Colonic mucosa (tissue), 4 donors: ENCODE measurements around the gene ARVCF. TPM values are rescaled to one million over a fixed set of nuclear protein-coding genes. Genes with fewer than 3 reads are reported as not detected.
A peak's percentile ranks its signal among the peaks of the same experiment; 100 is the strongest.
"Not testable (repeated sequence)": the region's sequence is repeated elsewhere in the genome, so short reads cannot be mapped to it uniquely, and the experiment has no call there.

Experiments
- DNase-seq: peaks from one replicate; pipeline ENCODE4 v3.0.0-alpha.2; 2020
- H3K27ac ChIP-seq: fragments of 200-600 bp; one replicate; pipeline ENCODE4 v1.8.0; 2021
- H3K27me3 ChIP-seq: fragments of 200-600 bp; one replicate; pipeline ENCODE4 v1.8.0; 2021
- H3K36me3 ChIP-seq: fragments of 200-600 bp; one replicate; pipeline ENCODE4 v1.8.0; 2021
- H3K4me1 ChIP-seq: fragments of 200-600 bp; one replicate; pipeline ENCODE4 v1.8.0; 2021; ENCODE audit warnings: mild to moderate bottlenecking
- H3K4me3 ChIP-seq: fragments of 200-600 bp; one replicate; pipeline ENCODE4 v1.8.0; 2021
- H3K9ac ChIP-seq, 2 donors: one replicate each; pipeline ENCODE4 v1.7.0; 2013; ENCODE audit warnings: control low read depth in 2 of 2, low read depth in 2 of 2, low read length in 2 of 2
- H3K9me3 ChIP-seq: fragments of 200-600 bp; one replicate; pipeline ENCODE4 v1.8.0; 2021
- intact Hi-C: fragments of 100-400 bp; cut with DNase I; formaldehyde crosslinking; loops from one replicate; pipeline ENCODE4 v1.14.1; 2022
- microRNA-seq: library from miRNA; unstranded; fragments of <30 nt; microRNA quantifications from one replicate; pipeline ENCODE4, GENCODE V29; 2019
- total RNA-seq, 2 donors: library from RNA; stranded (reverse); fragmentation: NEBNext Ultra II Directional in 1 of 2; extraction: Animal tissue kit (Norgen Biotek cat#: 25700) in 1 of 2; gene quantifications; one replicate each; pipeline ENCODE4 v1.2.1, GENCODE V29; 2021
- TF ChIP-seq, protein P1 (sequence below): fragments of 200-600 bp; IDR thresholded peaks from one replicate; pipeline ENCODE4 v1.8.0; 2022; ENCODE audit warnings: antibody characterized with exemption, mild to moderate bottlenecking
- donor health status: healthy.
- donor health status: DM: no; HTN: no; CAD: no.
- donor health status: DM: no; HTN: no; CAD: no.

Gene ARVCF
- total RNA-seq, 2 donors from 2014 or later, result 11.7 to 18.5 TPM

- DNase-seq, result no peak
- Histone ChIP-seq H3K27me3 (no peaks in the 10 kb centered on the region), H3K4me1 (no peaks in the 10 kb centered on the region), H3K4me3 (no peak overlapping the region), H3K9ac (no peak overlapping the region), H3K36me3 (no peaks in the 10 kb centered on the region), H3K9me3 (no peaks in the 10 kb centered on the region), H3K27ac (no peak overlapping the region)
- TF ChIP-seq, protein P1, sequence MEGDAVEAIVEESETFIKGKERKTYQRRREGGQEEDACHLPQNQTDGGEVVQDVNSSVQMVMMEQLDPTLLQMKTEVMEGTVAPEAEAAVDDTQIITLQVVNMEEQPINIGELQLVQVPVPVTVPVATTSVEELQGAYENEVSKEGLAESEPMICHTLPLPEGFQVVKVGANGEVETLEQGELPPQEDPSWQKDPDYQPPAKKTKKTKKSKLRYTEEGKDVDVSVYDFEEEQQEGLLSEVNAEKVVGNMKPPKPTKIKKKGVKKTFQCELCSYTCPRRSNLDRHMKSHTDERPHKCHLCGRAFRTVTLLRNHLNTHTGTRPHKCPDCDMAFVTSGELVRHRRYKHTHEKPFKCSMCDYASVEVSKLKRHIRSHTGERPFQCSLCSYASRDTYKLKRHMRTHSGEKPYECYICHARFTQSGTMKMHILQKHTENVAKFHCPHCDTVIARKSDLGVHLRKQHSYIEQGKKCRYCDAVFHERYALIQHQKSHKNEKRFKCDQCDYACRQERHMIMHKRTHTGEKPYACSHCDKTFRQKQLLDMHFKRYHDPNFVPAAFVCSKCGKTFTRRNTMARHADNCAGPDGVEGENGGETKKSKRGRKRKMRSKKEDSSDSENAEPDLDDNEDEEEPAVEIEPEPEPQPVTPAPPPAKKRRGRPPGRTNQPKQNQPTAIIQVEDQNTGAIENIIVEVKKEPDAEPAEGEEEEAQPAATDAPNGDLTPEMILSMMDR, result no peak
- intact Hi-C loops, result no loop called here
Observed at GRCh38 chr22:19928207-19928606, 88.4 kb downstream of the ARVCF start.

DNA sequence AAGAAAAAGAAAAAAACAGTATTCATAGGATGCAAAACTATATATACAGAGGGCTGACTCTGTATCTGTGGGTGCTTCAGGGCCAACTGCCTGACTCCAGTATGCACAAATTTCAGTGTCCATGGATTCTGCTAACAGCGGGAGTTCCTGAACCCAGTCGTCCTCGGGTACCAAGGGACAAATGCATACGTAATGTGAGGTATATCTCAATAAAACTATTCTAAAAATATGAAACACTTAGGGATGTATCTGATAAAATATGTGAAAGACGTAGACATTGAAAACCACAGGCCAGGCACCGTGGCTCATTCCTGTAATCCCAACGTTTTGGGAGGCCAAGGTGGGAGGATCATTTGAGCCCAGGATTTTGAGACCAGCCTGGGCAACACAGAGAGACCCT lies 88.9 kb downstream of the ARVCF start:
- no peak for DNase-seq
- intact Hi-C loops, result no loop called here
- H3K36me3 ChIP-seq, result no peaks in the 10 kb centered on the region
- TF ChIP-seq, protein P1, result no peak
- no peaks in the 10 kb centered on the region for H3K27me3 ChIP-seq
- H3K27ac ChIP-seq, result no peak overlapping the region
- no peaks in the 10 kb centered on the region for H3K9me3 ChIP-seq
- H3K4me3 ChIP-seq, result no peak overlapping the region
- no peaks in the 10 kb centered on the region for H3K4me1 ChIP-seq
- H3K9ac ChIP-seq, result no peak overlapping the region

- DNase-seq, H3K36me3 ChIP-seq, H3K27me3 ChIP-seq, H3K27ac ChIP-seq, H3K9ac ChIP-seq, H3K4me1 ChIP-seq, intact Hi-C loops, H3K4me3 ChIP-seq, H3K9me3 ChIP-seq: not testable (repeated sequence)
Observed at GRCh38 chr22:19926028-19926427, 90.6 kb downstream of the ARVCF start.

DNA sequence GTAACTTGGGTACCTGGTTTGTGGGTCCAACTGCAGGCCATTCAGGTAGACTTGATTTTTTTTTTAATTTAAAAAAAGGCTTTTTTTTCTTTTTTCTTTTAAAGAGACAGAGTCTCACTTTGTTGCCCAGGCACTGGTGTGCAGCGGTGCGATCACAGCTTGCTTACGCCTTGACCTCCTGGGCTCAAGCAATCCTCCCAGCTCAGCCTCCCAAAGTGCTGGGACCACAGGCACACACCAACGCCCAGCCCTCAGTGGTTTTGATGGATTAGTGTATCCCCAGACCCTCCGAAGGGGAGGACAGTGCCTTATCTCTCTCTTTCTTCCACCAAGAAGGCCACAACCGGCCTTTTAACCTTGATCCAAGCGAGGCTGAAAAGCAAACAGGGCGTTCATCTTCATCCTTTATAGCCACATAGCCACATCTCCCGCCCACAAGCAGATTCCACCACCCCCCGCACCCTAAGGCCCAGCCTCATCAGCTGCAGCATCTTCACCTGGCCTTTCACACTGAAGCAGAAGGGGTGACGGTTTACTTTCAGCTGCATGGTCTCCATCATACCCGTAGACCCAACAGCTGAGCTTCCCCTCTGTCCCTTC lies 92.6 kb downstream of the ARVCF start:
- Histone ChIP-seq H3K9me3 (no peaks in the 10 kb centered on the region), H3K9ac (no peak overlapping the region), H3K27ac (no peak overlapping the region), H3K27me3 (no peaks in the 10 kb centered on the region), H3K4me3 (no peak overlapping the region), H3K4me1 (no peaks in the 10 kb centered on the region), H3K36me3 (no peaks in the 10 kb centered on the region)
- TF ChIP-seq, protein P1, result no peak
- no peak for DNase-seq
- intact Hi-C loops, result no loop called here

DNA sequence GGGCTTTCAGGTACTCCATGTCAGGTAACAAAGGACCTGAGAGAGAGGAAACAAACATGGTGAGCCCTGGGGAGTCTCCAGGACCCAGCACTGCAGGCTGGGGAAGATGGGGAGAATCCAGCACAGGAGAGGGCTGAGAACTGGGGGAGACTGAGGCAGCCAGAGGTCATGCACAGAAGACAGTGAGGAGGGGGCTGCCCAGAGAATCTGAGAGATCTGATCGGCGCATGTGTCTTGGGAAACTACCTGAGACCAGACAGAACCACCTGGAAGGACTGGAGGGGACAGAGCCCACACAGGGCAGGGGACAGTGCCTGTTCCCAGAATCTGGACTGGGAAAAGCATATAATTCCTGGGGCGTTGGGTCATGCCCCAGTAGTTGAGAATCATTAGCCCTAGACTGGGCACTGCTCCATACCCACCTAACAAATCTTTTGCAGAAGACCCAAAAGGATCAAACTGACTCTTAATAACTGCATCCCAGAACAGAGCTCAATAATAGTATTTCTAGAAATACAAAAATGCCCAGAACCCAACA lies 95.0 kb downstream of the ARVCF start:
- no peak for DNase-seq
- intact Hi-C loops, result no loop called here
- H3K4me3 ChIP-seq, result no peak overlapping the region
- H3K9me3 ChIP-seq, result no peaks in the 10 kb centered on the region
- H3K4me1 ChIP-seq, result no peaks in the 10 kb centered on the region
- TF ChIP-seq, protein P1, result no peak
- no peak overlapping the region for H3K27ac ChIP-seq
- H3K27me3 ChIP-seq, result no peaks in the 10 kb centered on the region
- H3K9ac ChIP-seq, result no peak overlapping the region
- no peaks in the 10 kb centered on the region for H3K36me3 ChIP-seq

Small RNA genes lying within 50 kb of the gene (microRNA-seq; reads per million reads assigned to microRNA genes)
- 191 reads per million, percentile 60 among the genes with 10 or more reads in this experiment for gene MIR185
- gene MIR4761, result not detected

Other genes with a start within 250 kb of the ARVCF start
- 10 to 100 TPM in 1 of 2 donors, 1 to 10 TPM in 1; 4.4 to 10.2 TPM for gene GNB1L, start 161.9 kb downstream of the ARVCF start, total RNA-seq
- gene RTL10, start 161.9 kb downstream of the ARVCF start, total RNA-seq, result 10 to 100 TPM in 1 of 2 donors, 1 to 10 TPM in 1; 9.7 to 14.1 TPM
- gene COMT, start 75.1 kb downstream of the ARVCF start, total RNA-seq, result 100 to 1,000 TPM in 1 of 2 donors, 10 to 100 TPM in 1; 70.0 to 125 TPM
- 10 to 100 TPM; 22.3 to 29.5 TPM for gene TXNRD2, start 75.0 kb downstream of the ARVCF start, total RNA-seq
- 10 to 100 TPM; 22.1 to 34.1 TPM for gene TANGO2, start 4.3 kb upstream of the ARVCF start, total RNA-seq
- 10 to 100 TPM; 21.1 to 52.7 TPM for gene DGCR8, start 63.4 kb upstream of the ARVCF start, total RNA-seq
- 100 to 1,000 TPM in 1 of 2 donors, 10 to 100 TPM in 1; 71.2 to 266 TPM for gene RANBP1, start 99.3 kb upstream of the ARVCF start, total RNA-seq
- gene TRMT2A, start 100.4 kb upstream of the ARVCF start, total RNA-seq, result 10 to 100 TPM; 31.9 to 63.6 TPM
- gene ZDHHC8, start 115.0 kb upstream of the ARVCF start, total RNA-seq, result 10 to 100 TPM; 27.9 to 34.1 TPM
- gene CCDC188, start 134.2 kb upstream of the ARVCF start, total RNA-seq, result under 1 TPM; 0.22 to 0.32 TPM